GM04504 (cell line): ENCODE results near the gene CNP.

Experiments used
- DNase-seq: peaks from one replicate; pipeline ENCODE4 v3.0.0-alpha.2; 2012; ENCODE audit warnings: low read depth

Gene CNP

DNA sequence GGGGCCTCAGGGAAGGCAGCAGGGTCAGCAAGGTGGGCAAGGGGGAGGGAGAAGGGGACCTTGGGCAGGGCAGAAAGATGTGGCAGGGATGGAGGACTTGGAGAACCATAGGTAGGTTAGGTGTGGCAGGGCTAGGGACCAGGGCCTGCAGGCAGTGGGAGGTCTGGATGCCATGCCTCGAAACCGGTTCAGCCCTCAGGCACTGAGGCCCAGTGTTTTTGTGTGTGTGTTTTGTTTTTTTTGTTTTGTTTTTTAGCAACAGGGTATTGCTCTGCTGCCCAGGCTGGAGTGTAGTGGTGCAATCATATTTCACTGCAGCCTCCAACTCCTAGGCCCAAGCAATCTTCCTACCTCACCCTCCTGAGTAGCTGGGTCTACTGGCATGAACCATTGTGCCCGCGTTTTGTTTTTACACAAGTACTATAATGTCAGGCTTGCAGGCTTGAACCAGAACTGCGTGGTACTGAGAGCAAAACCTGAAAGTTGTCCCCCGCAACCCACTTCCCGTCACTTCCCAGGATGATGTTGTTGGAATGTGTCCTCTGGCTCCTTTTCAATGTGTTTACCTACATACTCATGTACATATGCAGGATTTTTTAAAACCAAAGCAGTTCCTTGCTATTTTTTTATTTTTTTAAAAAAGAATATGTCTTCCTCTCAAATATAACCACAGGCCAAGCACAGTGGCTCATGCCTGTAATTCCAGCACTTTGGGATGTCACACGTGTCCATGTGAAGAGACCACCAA, 23.8 kb upstream of the CNP start:
- DNase-seq, result no peak

GRCh38 chr17:41943492-41943891, 23.1 kb upstream of the CNP start:
- no peak for DNase-seq

GRCh38 chr17:41944943-41945342, 21.7 kb upstream of the CNP start:
- no peak for DNase-seq

DNA sequence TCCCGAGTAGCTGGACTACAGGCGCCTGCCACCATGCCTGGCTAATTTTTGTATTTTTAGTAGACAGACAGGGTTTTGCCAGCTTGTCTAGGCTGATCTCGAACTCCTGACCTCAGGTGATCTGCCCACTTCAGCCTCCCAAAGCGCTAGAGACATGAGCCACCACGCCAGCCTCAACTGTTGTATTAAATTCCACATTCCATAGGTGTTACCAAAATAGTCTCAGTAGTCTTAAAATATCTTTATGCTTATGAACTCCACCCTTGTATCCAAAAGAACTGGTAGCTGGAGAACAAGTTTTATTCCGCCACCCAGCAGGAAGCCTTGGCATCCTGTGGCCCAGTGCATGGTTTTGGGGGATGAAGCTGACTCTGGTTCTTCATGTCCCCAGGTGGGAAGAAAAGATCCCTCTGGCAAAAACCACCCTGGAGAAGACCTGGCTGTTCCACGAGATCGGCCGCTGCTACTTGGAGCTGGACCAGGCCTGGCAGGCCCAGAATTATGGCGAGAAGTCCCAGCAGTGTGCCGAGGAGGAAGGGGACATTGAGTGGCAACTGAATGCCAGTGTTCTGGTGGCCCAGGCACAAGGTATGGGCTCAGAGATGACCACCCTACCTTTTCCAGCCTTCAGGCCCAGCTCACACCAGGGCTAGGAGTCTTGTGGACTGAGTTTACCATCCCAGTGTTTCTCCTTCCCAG, 17.7 kb upstream of the CNP start:
- no peak for DNase-seq

DNA sequence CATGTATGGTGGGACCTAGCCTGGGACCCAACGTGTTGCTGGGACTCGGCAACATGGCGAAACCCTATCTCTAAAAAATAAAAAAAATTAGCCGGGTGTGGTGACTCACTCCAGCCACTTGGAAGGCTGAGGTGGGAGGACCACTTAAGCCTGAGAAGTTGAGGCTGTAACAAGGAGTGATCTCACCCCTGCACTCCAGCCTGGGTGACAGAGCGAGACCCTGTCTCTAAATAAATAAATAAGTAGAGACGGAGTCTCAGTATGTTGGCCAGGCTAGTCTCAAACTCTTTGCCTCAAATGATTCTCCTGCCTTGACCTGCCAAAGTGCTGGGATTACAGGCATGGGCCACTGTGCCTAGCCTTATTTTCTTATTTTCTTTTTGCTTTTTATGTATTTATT, 10.1 kb upstream of the CNP start:
- no peak for DNase-seq

- no peak for DNase-seq
These were observed 9.3 kb upstream of the CNP start for GRCh38 chr17:41957031-41957868.

GRCh38 chr17:41957869-41958439, 8.6 kb upstream of the CNP start:
- DNase-seq, result no peak

- DNase-seq, result no peak
These were observed 7.6 kb upstream of the CNP start for GRCh38 chr17:41959030-41959335.

- no peak for DNase-seq
These were observed 7.1 kb upstream of the CNP start for GRCh38 chr17:41959336-41960095.

- no peak for DNase-seq
These were observed 4.5 kb upstream of the CNP start for GRCh38 chr17:41962111-41962510.

DNA sequence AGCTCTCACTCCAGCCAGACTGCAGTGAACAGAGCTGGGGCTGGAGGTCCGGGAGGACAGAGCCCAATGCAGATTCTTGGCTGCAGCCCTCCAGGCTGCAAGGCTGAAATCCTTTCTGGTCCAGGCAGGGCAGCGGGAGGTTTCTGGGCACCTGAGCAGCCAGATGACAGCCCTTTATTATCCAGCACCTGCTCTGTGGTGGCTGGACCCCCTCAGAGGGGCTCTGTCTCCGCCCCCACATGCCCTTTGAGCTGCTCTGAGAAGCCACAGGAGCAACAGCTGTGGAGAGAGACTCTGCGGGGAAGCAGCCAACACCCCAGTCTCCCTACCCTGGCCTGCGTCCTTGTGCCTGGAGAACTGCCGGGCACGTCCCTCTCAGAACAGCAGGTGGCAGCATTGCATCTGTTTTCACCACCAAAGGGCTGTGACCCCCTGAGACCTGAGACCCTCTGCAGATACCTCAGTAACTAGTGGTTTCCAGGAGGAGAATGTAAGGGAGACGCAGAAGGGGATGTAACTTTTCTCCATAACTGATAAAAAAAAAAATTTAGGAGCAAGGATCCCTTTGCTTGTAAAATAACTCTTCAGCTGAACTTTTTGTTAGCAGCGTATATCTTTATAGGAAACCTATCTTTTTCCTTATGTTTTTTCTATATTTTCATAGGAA, 3.7 kb upstream of the CNP start:
- no peak for DNase-seq

GRCh38 chr17:41965694-41966462, 717 bp upstream of the CNP start:
- DNase-seq, result no peak

GRCh38 chr17:41967141-41967920, 736 bp downstream of the CNP start:
- DNase-seq, result no peak

- DNase-seq, result no peak
These were observed 1.5 kb downstream of the CNP start for GRCh38 chr17:41967921-41968578.

GRCh38 chr17:41968676-41969075, 2.1 kb downstream of the CNP start:
- no peak for DNase-seq

- no peak for DNase-seq
These were observed 4.3 kb downstream of the CNP start for GRCh38 chr17:41970901-41971331.

GRCh38 chr17:41971721-41972523, 5.3 kb downstream of the CNP start:
- DNase-seq, result no peak
